HG02571 (cell line): ENCODE results near the gene POU6F2.

ENCODE experiments used
- ATAC-seq: cut with Tn5 transposase; IDR thresholded peaks from one replicate; pipeline ENCODE4 v1.9.1; 2021; ENCODE audit warnings: mild to moderate bottlenecking, moderate library complexity; ENCODE audit not compliant: unreplicated experiment

The POU6F2 gene

GRCh38 chr7:39468808-39469374, 491.2 kb downstream of the POU6F2 start:
- ATAC-seq = no peak

- no peak for ATAC-seq
These were observed 503.2 kb downstream of the POU6F2 start for GRCh38 chr7:39480901-39481300.

DNA sequence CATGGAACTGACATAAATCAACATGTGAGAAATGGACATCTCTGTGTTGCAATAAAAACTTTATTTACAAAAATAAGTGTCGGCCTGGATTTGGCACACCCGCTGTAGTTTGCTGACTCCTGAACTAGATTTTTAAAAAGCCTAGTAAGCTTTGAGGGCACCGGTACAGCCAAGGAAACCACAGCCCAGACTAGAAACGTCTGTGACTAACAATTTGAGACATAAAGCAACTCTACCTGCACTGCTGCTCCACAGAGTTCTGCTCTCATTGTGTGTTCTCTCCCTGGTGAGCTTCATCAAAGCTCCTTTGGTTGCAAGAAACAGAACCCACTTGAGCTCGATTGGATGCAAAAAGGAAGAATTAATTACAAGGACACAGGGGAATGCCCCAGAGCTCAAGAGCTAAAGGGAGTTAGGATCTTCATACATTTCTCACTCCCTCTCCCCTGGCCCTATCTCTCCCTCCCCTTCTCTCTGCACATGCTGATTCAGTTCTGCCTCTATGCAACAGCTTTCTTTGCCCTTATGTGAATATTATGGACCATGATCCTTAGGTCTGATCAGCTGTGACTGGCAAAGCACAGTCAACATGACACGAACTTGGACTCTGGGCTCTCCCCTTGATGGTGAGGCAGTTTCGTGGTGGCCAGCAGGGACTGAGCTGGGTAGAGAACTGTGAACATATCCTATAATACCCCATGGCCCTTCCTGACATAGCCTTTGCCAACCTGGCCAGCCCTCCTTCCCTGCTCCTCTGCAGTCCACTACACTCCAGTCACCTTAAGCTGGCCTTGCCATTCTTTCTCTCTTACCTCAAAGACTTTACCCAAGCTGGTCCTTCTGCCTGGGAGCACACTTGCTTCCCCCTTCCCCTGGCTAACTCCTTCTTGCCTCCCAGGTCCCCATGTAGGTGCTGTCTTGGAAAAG, 511.0 kb downstream of the POU6F2 start:
- ATAC-seq = no peak

- ATAC-seq = no peak
These were observed 512.6 kb downstream of the POU6F2 start for GRCh38 chr7:39490296-39490695.

DNA sequence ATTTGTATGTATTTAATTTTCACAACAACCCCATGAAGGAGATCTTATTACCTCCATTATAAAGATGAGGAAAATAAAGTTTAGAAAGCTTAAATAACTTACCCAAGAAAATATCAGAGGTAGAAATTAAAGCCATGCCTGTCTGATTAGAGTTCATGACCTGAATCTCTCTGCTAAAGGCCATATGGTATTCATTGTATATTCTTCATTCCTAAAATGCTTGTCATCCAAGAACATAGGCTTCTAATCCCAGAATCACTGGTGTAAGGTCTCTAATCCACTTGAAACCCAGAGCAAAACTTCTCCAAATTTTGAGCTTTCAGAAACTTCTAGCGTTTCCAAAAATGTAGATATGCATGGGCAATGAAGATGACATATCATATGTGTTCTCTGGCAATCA, 516.2 kb downstream of the POU6F2 start:
- no peak for ATAC-seq

- no peak for ATAC-seq
These were observed 523.6 kb downstream of the POU6F2 start for GRCh38 chr7:39501358-39501757.

DNA sequence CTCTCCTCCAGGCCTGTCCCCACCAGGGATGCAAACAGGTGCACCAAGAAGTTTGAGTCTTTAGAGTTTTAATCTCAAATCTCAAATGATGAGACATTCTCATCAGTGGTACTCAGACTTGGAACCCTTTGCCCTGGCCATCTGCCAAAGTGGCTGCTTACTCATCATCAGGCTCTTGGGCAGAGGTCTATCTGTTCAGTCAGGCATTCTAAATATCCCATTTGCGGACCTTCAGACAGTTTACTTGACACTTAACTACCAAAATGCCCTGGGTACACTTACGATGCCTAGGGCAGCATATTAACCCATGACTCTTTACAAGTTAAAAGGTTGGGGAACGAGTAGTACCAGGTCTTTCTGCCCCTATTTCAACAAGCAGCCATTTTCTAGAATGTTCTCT, 527.3 kb downstream of the POU6F2 start:
- ATAC-seq = no peak

DNA sequence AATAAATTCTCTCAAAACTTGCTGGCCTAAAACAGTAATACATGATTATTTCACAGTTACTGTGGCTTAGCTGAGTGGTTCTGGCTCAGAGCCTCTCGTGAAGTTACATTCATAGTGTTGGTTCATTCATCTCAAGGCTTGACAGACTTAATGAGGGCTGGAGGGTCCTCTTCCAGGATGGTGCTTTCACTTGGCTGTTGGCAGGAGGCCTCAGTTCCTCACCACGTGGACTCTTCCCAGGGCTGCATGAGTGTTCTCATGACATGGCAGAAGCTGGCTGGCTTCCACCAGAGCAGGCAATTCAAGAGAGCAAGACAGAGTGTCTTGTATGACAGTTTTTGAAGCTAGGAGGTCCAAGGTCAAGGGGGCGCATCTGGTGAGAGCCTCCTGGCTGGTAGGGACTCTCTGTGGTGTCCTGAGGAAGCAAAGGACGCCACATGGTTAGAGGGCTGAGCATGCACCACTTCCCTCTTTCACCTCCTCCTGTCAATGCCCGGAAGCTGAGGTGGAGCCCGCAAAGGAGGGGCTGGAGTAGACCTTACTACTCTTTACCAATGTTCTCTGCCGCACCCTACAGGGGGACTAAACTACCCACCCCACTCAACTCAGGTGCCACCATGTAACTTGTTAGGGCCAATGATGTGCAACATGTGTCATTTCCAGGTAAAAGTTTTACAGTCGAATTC, 530.3 kb downstream of the POU6F2 start:
- ATAC-seq = no peak

DNA sequence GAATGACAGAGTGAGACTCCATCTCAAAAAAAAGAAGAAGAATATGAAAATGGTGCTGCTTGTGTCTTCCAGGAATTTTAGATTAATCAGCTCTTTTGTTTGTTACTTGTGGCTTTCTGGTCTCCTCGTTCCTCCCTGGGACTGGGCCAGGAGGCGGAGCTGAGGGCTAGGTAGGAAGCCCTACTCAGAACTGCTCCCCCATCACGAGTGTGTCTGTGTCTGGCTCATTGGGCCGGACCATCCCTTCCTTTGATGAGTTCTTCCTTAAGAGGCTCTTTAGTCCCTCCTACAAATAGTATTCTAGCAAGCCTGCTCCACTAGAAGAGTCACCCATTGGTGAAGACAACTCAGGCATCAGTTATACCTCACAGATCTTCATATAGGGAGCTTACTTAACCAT, 531.7 kb downstream of the POU6F2 start:
- ATAC-seq = no peak

- no peak for ATAC-seq
These were observed 532.2 kb downstream of the POU6F2 start for GRCh38 chr7:39509912-39510311.

DNA sequence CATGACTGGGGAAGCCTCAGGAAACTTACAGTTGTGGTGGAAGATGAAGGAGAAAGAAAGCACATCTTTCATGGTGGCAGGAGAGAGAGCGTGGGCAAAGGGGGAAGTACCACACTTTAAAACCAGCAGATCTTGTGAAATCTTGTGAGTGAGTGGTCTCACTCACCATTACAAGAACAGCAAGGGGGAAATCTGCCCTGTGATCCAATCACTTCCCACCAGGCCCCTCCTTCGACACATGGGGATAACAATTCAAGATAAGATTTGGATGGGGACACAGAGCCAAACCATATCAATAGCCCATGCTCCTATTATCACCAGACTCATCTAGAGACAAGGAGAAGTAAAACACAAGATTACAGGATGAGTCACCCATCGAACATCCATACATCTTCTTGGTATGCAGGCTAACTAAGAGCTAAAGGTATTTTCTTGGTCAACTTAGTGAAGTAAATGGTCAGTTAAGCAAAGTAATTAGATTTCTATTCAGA, 533.2 kb downstream of the POU6F2 start:
- ATAC-seq = no peak

- no peak for ATAC-seq
These were observed 538.0 kb downstream of the POU6F2 start for GRCh38 chr7:39515534-39516228.

DNA sequence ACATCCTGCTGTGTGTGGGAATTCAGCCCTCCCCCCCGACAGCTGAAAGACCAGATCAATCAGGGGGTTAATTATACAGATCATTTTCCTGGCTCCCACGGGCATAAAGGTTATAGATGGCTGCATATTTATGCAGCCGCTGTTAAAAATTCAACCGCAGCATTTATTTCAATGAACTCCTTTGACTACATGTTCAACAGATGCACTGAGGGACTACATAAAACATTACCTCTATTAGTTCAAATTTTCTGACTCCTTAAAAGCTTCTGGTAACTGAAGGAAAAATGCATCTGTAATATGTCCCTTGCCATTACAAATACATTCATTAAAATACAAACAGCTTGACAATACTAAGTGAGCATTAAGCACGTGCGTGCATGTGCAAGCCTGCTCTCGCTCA, 538.8 kb downstream of the POU6F2 start:
- ATAC-seq = no peak

DNA sequence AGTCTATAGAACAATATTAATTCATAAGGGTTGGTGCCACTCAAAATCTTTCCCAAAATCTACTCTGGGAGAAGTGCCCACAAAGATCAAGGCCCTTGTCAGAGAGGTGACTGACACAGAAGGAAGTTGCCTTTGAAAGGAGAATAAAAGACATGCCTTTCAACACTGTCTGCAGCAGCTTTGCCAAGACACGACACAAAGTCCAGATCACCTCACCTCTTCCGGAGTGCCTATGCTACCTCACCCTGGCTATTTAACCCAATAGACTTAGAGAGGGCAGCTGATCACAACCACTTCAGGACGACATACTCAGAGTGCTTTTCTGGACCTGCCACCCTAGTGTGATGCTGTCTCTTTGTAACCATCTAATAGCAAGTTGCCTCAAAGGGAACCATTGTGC, 539.5 kb downstream of the POU6F2 start:
- ATAC-seq = no peak
